ENCODE data around the gene DTNB.

DNA sequence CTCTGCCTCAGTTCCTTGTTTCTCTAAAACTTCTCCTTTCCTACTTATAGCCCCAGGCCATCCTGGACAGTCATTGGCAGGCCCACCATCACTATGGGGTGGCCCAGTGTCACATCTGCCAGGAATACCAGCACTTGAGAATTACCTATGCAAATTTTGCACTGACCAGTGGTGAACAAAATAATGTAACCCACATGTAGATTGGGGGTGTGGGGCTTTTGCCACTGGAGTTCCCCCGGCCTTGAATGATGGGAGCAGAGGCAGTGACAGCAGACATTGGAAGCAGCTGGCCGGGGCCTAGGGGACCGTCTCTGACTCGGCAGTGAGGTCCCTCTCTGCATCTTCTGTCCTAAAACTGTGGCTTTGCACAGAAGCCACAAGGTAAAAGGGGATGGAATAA, 306.7 kb downstream of the DTNB start:
- no peak for TF ChIP-seq EZH2 (IDR thresholded peaks at IDR 0.05; ENCODE audit: low read length, missing control alignments)
- TF ChIP-seq, protein P1, sequence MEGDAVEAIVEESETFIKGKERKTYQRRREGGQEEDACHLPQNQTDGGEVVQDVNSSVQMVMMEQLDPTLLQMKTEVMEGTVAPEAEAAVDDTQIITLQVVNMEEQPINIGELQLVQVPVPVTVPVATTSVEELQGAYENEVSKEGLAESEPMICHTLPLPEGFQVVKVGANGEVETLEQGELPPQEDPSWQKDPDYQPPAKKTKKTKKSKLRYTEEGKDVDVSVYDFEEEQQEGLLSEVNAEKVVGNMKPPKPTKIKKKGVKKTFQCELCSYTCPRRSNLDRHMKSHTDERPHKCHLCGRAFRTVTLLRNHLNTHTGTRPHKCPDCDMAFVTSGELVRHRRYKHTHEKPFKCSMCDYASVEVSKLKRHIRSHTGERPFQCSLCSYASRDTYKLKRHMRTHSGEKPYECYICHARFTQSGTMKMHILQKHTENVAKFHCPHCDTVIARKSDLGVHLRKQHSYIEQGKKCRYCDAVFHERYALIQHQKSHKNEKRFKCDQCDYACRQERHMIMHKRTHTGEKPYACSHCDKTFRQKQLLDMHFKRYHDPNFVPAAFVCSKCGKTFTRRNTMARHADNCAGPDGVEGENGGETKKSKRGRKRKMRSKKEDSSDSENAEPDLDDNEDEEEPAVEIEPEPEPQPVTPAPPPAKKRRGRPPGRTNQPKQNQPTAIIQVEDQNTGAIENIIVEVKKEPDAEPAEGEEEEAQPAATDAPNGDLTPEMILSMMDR (conservative IDR thresholded peaks at IDR 0.05 in 1 of 2, IDR thresholded peaks at IDR 0.05 in 1 of 2; ENCODE audit: low read depth in 1 of 2, low read length in 2 of 2) = no peak

All from fibroblast of lung (primary cell).